Panc1 (cell line): ENCODE results near the gene NOS3. TPM values are rescaled to one million over a fixed set of nuclear protein-coding genes. Genes with fewer than 3 reads are reported as not detected.

Experiments used
- ATAC-seq: fragments of 200-7000 bp; cut with Tn5 transposase; 2 replicates; pipeline ENCODE4 v1.9.1; 2020; ENCODE audit warnings: mild to moderate bottlenecking, moderate library complexity
- BruUV-seq: library from RNA; stranded (reverse); fragments of 400-500 nt; replicated peaks from 2 replicates; lab custom pipeline; 2021; lab: Mats Ljungman, UMichigan
- CTCF ChIA-PET: fragments of 300-600 bp; sonication (Branson Sonifier 250); formaldehyde crosslinking; loops from one replicate; lab custom pipeline; 2022; ENCODE audit warnings: antibody characterized with exemption; lab: Charles Lee
- POLR2A ChIA-PET: fragments of 300-600 bp; sonication (Branson Sonifier 250); formaldehyde crosslinking; loops from one replicate; lab custom pipeline; 2022; ENCODE audit warnings: antibody characterized with exemption; lab: Charles Lee
- DNase-seq: peaks from one replicate; pipeline ENCODE4 v3.0.0-alpha.2; 2010; ENCODE audit warnings: low read depth, low spot score
- H3K27ac ChIP-seq: 2 replicates; pipeline ENCODE4 v1.5.1; 2011; ENCODE audit warnings: mild to moderate bottlenecking, low read length, inconsistent platforms
- H3K27me3 ChIP-seq: fragments of 200-500 bp; sonication (Bioruptor generic); 2 replicates; pipeline ENCODE4 v1.6.0; 2014; ENCODE audit warnings: low read length, inconsistent platforms; ENCODE audit not compliant: control insufficient read depth, insufficient read depth
- H3K36me3 ChIP-seq: fragments of 200-500 bp; sonication (Bioruptor generic); 2 replicates; pipeline ENCODE4 v1.5.1; 2014; ENCODE audit warnings: inconsistent platforms, mild to moderate bottlenecking, low read length, moderate library complexity; ENCODE audit not compliant: control insufficient read depth, insufficient read depth
- H3K4me1 ChIP-seq: 2 replicates; pipeline ENCODE4 v1.5.1; 2011; ENCODE audit warnings: inconsistent platforms, mild to moderate bottlenecking, low read length, moderate library complexity; ENCODE audit not compliant: control insufficient read depth, insufficient read depth
- H3K4me3 ChIP-seq, 2 experiments: 2 replicates each; pipeline ENCODE4 v1.5.1; 2011 to 2012; ENCODE audit warnings: low read depth in 2 of 2, low read length in 2 of 2, mild to moderate bottlenecking in 2 of 2, inconsistent platforms in 1 of 2, moderate library complexity in 1 of 2
- H3K9me3 ChIP-seq: fragments of 200-500 bp; sonication (Bioruptor generic); 2 replicates; pipeline ENCODE4 v1.5.1; 2014; ENCODE audit warnings: low read depth, mild to moderate bottlenecking, inconsistent platforms, low read length, moderate library complexity; ENCODE audit not compliant: control insufficient read depth, insufficient read depth
- POLR2AphosphoS5 ChIP-seq: IDR thresholded peaks from 2 replicates; pipeline ENCODE4 v1.6.1; 2012; ENCODE audit warnings: mild to moderate bottlenecking, low read depth, low read length, moderate library complexity
- SIN3A ChIP-seq: IDR thresholded peaks from 2 replicates; pipeline ENCODE4 v1.6.1; 2012; ENCODE audit warnings: low read depth, mild to moderate bottlenecking, low read length, moderate library complexity, borderline replicate concordance; ENCODE audit not compliant: insufficient read depth
- TCF7L2 ChIP-seq: IDR thresholded peaks from 2 replicates; pipeline ENCODE4 v1.6.1; 2011; ENCODE audit warnings: mild to moderate bottlenecking, low read depth, low read length, inconsistent platforms
- in situ Hi-C: cut with HindIII; loops from 2 replicates; pipeline ENCODE4 v1.10.0; 2016; ENCODE audit warnings: low sequenced_read_pairs, low pct_unique_long_range_greater_than_20kb
- intact Hi-C: fragments of 100-400 bp; cut with micrococcal nuclease; formaldehyde crosslinking; loops from one replicate; pipeline ENCODE4 v1.10.0; 2022; ENCODE audit not compliant: unreplicated experiment
- total RNA-seq: library from RNA; stranded (reverse); gene quantifications from one replicate; pipeline ENCODE4 v1.2.1, GENCODE V29; 2021; ENCODE audit not compliant: unreplicated experiment
- TF ChIP-seq, protein P1 (sequence below): fragments of 450-650 bp; IDR thresholded peaks from 2 replicates; pipeline ENCODE4 v1.5.1; 2017; ENCODE audit warnings: mild to moderate bottlenecking
- TF ChIP-seq, protein P2 (sequence below), 2 experiments: IDR thresholded peaks; 2 replicates each; pipeline ENCODE4 v1.6.1; 2011 to 2012; ENCODE audit warnings: low read depth in 2 of 2, control low read depth in 1 of 2, low read length in 1 of 2, mild to moderate bottlenecking in 1 of 2, moderate library complexity in 1 of 2; ENCODE audit not compliant: insufficient read depth in 1 of 2

The NOS3 gene
- total RNA-seq, 1 experiment from 2014 or later, result 3.1 TPM

DNA sequence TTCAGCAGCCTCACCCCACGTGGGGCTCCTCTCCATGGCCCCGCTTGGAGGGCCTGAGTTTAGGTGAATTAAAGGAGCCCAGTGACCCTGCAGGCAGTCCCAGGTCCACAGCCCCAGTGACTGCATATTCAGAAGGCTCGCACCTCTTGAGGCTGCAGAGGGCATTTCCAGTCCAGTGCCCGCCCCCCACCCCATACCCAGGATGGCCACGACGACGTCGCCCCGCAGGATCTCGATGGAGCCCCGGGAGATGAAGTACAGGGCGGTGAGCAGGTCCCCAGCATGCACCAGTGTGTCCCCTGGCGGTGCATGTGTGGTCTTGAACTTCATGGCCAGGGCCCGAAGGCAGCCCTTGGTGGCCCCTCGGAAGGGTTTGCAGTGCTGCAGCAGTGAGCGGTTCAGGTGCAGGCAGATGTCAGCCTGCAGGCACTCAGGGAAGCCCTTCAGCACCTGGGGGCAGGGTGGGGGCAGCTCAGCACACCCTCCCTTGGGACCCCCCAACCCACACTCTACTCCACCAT is 40.8 kb upstream of the NOS3 start:
- intact Hi-C loops, result no loop called here
- no peak overlapping the region for H3K4me3 ChIP-seq
- no peaks in the 10 kb centered on the region for H3K9me3 ChIP-seq
- no peaks in the 10 kb centered on the region for H3K27me3 ChIP-seq
- ATAC-seq, result no peak
- CTCF ChIA-PET, result interaction anchor here (1.1 kb wide), 1 partner anchor 13 kb away, joined by 7 read pairs; no protein-coding TSS in a partner anchor
- H3K27ac ChIP-seq, result no peak overlapping the region
- in situ Hi-C loops, result no loop called here
- no peak for DNase-seq
- BruUV-seq, result no TSS peak
- H3K36me3 ChIP-seq, result no peaks in the 10 kb centered on the region
- POLR2A ChIA-PET, result no interaction called here
- no peaks in the 10 kb centered on the region for H3K4me1 ChIP-seq
- TF ChIP-seq POLR2AphosphoS5 (no peak), TCF7L2 (no peak), SIN3A (no peak)
- TF ChIP-seq, protein P1, sequence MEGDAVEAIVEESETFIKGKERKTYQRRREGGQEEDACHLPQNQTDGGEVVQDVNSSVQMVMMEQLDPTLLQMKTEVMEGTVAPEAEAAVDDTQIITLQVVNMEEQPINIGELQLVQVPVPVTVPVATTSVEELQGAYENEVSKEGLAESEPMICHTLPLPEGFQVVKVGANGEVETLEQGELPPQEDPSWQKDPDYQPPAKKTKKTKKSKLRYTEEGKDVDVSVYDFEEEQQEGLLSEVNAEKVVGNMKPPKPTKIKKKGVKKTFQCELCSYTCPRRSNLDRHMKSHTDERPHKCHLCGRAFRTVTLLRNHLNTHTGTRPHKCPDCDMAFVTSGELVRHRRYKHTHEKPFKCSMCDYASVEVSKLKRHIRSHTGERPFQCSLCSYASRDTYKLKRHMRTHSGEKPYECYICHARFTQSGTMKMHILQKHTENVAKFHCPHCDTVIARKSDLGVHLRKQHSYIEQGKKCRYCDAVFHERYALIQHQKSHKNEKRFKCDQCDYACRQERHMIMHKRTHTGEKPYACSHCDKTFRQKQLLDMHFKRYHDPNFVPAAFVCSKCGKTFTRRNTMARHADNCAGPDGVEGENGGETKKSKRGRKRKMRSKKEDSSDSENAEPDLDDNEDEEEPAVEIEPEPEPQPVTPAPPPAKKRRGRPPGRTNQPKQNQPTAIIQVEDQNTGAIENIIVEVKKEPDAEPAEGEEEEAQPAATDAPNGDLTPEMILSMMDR, result no peak
- TF ChIP-seq, protein P2, sequence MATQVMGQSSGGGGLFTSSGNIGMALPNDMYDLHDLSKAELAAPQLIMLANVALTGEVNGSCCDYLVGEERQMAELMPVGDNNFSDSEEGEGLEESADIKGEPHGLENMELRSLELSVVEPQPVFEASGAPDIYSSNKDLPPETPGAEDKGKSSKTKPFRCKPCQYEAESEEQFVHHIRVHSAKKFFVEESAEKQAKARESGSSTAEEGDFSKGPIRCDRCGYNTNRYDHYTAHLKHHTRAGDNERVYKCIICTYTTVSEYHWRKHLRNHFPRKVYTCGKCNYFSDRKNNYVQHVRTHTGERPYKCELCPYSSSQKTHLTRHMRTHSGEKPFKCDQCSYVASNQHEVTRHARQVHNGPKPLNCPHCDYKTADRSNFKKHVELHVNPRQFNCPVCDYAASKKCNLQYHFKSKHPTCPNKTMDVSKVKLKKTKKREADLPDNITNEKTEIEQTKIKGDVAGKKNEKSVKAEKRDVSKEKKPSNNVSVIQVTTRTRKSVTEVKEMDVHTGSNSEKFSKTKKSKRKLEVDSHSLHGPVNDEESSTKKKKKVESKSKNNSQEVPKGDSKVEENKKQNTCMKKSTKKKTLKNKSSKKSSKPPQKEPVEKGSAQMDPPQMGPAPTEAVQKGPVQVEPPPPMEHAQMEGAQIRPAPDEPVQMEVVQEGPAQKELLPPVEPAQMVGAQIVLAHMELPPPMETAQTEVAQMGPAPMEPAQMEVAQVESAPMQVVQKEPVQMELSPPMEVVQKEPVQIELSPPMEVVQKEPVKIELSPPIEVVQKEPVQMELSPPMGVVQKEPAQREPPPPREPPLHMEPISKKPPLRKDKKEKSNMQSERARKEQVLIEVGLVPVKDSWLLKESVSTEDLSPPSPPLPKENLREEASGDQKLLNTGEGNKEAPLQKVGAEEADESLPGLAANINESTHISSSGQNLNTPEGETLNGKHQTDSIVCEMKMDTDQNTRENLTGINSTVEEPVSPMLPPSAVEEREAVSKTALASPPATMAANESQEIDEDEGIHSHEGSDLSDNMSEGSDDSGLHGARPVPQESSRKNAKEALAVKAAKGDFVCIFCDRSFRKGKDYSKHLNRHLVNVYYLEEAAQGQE (IDR thresholded peaks at IDR 0.05; ENCODE audit: insufficient read depth in 1 of 2, low read depth in 2 of 2, low read length in 1 of 2), result no peak

DNA sequence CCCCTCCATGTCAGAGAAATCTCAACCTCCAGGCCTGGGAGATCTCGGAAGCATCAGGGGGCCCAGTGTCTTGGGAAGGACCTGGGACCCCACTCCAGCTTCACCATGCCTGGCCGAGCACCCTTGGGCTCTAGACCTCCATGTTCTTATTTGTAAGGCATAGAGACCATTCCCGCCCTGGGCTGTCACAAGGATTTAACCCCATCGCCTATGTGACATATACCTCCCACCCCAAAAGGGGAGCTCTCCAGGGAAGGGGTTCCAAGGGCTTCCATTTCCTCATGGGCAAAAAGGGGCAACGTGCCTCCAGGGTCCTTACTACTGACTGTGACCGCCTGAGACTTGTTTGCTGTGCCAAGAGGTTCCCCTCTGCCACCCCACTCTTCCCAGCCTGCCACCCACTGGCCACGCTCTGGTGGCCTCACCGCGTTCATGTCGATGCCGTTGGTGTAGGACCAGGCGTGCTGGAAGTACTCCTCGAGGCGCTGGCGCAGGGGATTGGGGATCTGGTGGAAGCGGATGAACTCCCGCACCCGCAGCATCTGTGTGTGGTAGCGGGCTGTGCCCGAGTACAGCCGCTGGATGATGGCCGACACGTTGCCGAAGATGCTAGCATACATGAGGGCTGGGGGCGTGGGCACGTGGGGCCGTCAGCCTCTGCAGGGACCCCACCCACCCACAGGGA is 40.2 kb upstream of the NOS3 start:
- TF ChIP-seq SIN3A, result no peak
- TF ChIP-seq, protein P2 (IDR thresholded peaks at IDR 0.05; ENCODE audit: insufficient read depth in 1 of 2, low read depth in 2 of 2, low read length in 1 of 2), result no peak
- TF ChIP-seq, protein P1, result no peak
- Histone ChIP-seq H3K9me3 (no peaks in the 10 kb centered on the region), H3K4me3 (no peak overlapping the region), H3K27ac (no peak overlapping the region), H3K27me3 (no peaks in the 10 kb centered on the region), H3K36me3 (no peaks in the 10 kb centered on the region), H3K4me1 (no peaks in the 10 kb centered on the region)
- intact Hi-C loops (no loop called here), in situ Hi-C loops (no loop called here)
- ATAC-seq, result no peak
- ChIA-PET POLR2A (no interaction called here), CTCF (no interaction called here)
- DNase-seq, result no peak
- no TSS peak for BruUV-seq
